PFSK-1 (cell line): ENCODE measurements around the gene PGLYRP3.

ENCODE experiments used
- FOXP2 ChIP-seq: optimal IDR thresholded peaks from 2 replicates; pipeline ENCODE3; 2011; ENCODE audit warnings: borderline replicate concordance, control low read depth, inconsistent platforms; ENCODE audit not compliant: insufficient read depth; ENCODE audit errors: extremely low read length, extremely low read depth
- POLR2AphosphoS5 ChIP-seq: IDR thresholded peaks from 2 replicates; pipeline ENCODE4 v1.6.1; 2012; ENCODE audit warnings: low read depth, mild to moderate bottlenecking, control low read depth, low read length, moderate library complexity
- SIN3A ChIP-seq: IDR thresholded peaks from 2 replicates; pipeline ENCODE4 v1.6.1; 2012; ENCODE audit warnings: mild to moderate bottlenecking, low read length, moderate library complexity, borderline replicate concordance; ENCODE audit not compliant: insufficient read depth
- TAF1 ChIP-seq: IDR thresholded peaks from 2 replicates; pipeline ENCODE4 v1.6.1; 2012; ENCODE audit warnings: low read length, control low read depth, borderline replicate concordance; ENCODE audit not compliant: insufficient read depth
- TF ChIP-seq, protein P1 (sequence below), 2 experiments: IDR thresholded peaks; 2 replicates each; pipeline versions ENCODE4 v1.6.1 to v1.8.0; 2011 to 2012; ENCODE audit warnings: low read depth in 2 of 2, low read length in 2 of 2, control low read depth in 1 of 2, inconsistent platforms in 1 of 2, mild to moderate bottlenecking in 1 of 2, moderate library complexity in 1 of 2; ENCODE audit not compliant: insufficient read depth in 1 of 2

The PGLYRP3 gene

DNA sequence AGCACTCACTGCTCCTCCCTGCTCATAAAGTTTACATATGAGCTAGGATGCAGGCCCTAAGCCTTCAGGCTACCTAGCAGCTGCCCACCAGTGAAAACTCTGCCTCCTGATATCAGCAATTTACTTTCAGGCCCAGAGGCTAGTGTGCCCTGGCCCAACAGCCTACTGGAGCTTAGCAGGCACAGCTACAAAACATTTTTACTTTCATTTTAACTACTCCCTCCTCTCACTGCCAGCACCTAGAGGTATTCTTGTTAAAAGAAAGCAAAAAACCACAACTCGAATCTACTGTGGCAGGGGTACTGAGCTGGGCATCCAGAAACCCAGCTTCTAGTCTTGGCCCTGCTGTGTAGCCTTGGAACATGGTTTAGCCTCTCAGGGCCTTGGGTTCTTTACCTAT lies 59.1 kb downstream of the PGLYRP3 start:
- no peak for TF ChIP-seq FOXP2
- TF ChIP-seq SIN3A = no peak
- TF ChIP-seq, protein P1, sequence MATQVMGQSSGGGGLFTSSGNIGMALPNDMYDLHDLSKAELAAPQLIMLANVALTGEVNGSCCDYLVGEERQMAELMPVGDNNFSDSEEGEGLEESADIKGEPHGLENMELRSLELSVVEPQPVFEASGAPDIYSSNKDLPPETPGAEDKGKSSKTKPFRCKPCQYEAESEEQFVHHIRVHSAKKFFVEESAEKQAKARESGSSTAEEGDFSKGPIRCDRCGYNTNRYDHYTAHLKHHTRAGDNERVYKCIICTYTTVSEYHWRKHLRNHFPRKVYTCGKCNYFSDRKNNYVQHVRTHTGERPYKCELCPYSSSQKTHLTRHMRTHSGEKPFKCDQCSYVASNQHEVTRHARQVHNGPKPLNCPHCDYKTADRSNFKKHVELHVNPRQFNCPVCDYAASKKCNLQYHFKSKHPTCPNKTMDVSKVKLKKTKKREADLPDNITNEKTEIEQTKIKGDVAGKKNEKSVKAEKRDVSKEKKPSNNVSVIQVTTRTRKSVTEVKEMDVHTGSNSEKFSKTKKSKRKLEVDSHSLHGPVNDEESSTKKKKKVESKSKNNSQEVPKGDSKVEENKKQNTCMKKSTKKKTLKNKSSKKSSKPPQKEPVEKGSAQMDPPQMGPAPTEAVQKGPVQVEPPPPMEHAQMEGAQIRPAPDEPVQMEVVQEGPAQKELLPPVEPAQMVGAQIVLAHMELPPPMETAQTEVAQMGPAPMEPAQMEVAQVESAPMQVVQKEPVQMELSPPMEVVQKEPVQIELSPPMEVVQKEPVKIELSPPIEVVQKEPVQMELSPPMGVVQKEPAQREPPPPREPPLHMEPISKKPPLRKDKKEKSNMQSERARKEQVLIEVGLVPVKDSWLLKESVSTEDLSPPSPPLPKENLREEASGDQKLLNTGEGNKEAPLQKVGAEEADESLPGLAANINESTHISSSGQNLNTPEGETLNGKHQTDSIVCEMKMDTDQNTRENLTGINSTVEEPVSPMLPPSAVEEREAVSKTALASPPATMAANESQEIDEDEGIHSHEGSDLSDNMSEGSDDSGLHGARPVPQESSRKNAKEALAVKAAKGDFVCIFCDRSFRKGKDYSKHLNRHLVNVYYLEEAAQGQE (IDR thresholded peaks at IDR 0.05; ENCODE audit: insufficient read depth in 1 of 2, low read depth in 2 of 2, low read length in 2 of 2) = no peak
- TF ChIP-seq TAF1 = no peak
- no peak for TF ChIP-seq POLR2AphosphoS5

DNA sequence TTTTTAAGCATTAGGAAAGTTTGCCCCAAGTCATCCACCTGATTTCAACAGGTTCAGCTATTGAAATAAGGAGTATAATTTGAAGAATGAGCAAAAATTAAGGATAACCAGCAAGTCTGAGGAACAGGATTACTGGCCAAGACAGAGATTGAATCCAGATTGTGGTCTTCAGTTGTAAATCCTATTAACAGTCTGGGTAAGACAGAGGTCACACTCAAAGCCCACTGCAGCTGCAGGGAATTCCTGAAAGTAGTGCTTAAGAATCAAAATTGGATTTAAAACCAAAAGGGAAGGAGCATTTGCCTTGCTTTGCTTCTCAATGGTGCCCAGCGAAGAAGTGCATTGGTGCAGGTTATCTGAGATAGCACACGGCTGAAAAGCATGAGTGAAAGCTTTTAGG lies 59.7 kb downstream of the PGLYRP3 start:
- TF ChIP-seq TAF1 (no peak), POLR2AphosphoS5 (no peak), FOXP2 (no peak)

DNA sequence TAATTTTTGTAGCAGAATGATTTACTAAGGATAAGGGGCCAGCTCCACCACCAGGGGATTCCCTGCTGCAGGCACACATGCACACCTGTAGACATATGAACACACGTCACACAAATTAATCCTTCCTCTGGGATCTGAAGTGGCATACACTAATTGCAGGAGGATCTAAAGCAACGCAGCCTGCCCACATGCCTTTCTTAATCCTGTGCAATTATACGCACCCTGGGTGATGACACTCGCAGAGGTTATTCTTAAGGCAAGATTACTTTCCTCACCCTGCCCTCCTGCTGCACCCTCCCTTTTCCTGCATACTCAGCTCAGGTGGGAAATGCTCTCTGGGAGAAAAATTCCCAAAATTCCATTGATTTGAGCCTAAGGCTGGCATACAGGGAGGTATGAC lies 60.8 kb downstream of the PGLYRP3 start:
- TF ChIP-seq POLR2AphosphoS5 = no peak
- TF ChIP-seq TAF1 = no peak
- TF ChIP-seq SIN3A = no peak
- no peak for TF ChIP-seq FOXP2
- TF ChIP-seq, protein P1 (IDR thresholded peaks at IDR 0.05; ENCODE audit: insufficient read depth in 1 of 2, low read depth in 2 of 2, low read length in 2 of 2) = no peak

DNA sequence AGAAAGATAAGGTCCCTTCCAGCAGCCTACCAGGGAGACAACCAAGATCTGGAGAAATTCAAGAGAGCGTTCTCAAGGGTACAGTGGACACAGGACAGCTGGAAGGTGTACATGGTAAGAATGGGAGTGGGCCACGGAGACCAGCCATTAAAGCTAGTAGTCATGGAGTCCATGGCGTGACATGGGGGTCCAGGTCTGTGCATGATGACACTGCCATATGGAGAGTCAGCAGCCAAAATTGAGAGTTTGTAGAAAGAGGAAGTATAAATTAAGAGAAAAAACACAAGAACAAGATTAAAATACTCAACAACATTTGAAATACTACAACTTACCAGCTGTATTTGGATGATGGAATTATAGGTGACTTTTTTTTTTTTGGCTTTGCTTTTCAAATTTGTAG lies 61.2 kb downstream of the PGLYRP3 start:
- TF ChIP-seq, protein P1 (IDR thresholded peaks at IDR 0.05; ENCODE audit: insufficient read depth in 1 of 2, low read depth in 2 of 2, low read length in 2 of 2) = no peak

DNA sequence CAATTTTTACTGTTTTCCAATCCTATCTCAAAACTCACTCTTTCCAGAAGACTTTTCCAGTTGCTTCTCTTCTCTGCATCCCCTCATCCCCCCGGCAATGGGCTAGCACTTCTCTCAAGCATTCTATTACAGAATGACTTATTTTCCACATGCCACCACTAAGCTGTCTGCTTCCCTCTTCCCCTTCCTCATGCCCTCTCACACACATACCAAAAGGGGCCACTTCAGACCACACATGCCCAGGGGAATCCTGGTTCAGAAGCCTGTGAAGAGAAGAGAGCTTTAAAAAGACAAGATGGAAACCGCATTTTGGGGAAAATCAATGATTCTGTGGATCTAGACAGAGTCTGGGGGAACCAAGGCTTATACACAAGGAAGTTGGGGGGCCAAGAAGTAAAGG lies 61.7 kb downstream of the PGLYRP3 start:
- TF ChIP-seq FOXP2 = no peak
- TF ChIP-seq, protein P1 (IDR thresholded peaks at IDR 0.05; ENCODE audit: insufficient read depth in 1 of 2, low read depth in 2 of 2, low read length in 2 of 2) = no peak
- no peak for TF ChIP-seq POLR2AphosphoS5
- TF ChIP-seq TAF1 = no peak
- TF ChIP-seq SIN3A = no peak
